AG10803 (cell line): ENCODE data around the gene MYOF.
A peak's percentile ranks its signal among the peaks of the same experiment; 100 is the strongest.

Experiments used
- DNase-seq: peaks from one replicate; pipeline ENCODE4 v3.0.0; 2010; ENCODE audit warnings: low read depth
- H3K4me3 ChIP-seq: 2 replicates; pipeline ENCODE4 v1.5.1; 2011; ENCODE audit warnings: mild to moderate bottlenecking, low read length, control low read depth
- CTCF ChIP-seq: conservative IDR thresholded peaks from 2 replicates; pipeline ENCODE4 v1.5.1; 2011; ENCODE audit warnings: mild to moderate bottlenecking, low read length, control low read depth, inconsistent platforms

The MYOF gene

GRCh38 chr10:93438613-93439253 is 43.4 kb downstream of the MYOF start:
- no peak overlapping the region for H3K4me3 ChIP-seq
- no peak for DNase-seq
- no peak for TF ChIP-seq CTCF

- H3K4me3 ChIP-seq, result peak overlapping the region; percentile 42
- DNase-seq, result peak; percentile 64
- TF ChIP-seq CTCF, result no peak
These were observed 44.1 kb downstream of the MYOF start for GRCh38 chr10:93437946-93438612.

GRCh38 chr10:93437086-93437945 is 44.8 kb downstream of the MYOF start:
- TF ChIP-seq CTCF, result peak; percentile 15; the same call in 1 of the 2 replicates
- DNase-seq, result peak; percentile 99

GRCh38 chr10:93436591-93437085 is 45.5 kb downstream of the MYOF start:
- peak overlapping the region; percentile 9 for H3K4me3 ChIP-seq
- TF ChIP-seq CTCF, result no peak
- DNase-seq, result peak; percentile 96

More at GRCh38 chr10:93437086-93437945, 44.8 kb downstream of the MYOF start:
- H3K4me3 ChIP-seq, result peak overlapping the region; percentile 42

GRCh38 chr10:93435621-93436397 is 46.3 kb downstream of the MYOF start:
- DNase-seq, result peak; percentile 65
- no peak overlapping the region; the same call in 1 of the 2 replicates for H3K4me3 ChIP-seq
- no peak for TF ChIP-seq CTCF

GRCh38 chr10:93434991-93435491 is 47.1 kb downstream of the MYOF start:
- TF ChIP-seq CTCF, result no peak
- no peak overlapping the region for H3K4me3 ChIP-seq
- DNase-seq, result no peak
